Measurements from ENCODE around the gene CNTN4. TPM values are rescaled to one million over a fixed set of nuclear protein-coding genes. Genes with fewer than 3 reads are reported as not detected.

Gene CNTN4
- total and polyA plus RNA-seq, 4 donors: 1.5 to 30.7 (median 5.7) TPM

GRCh38 chr3:2603692-2604289 lies 505.1 kb downstream of the CNTN4 start:
- WGBS, 2 donors: 56 to 74% methylated on average over 5 of the region's 5 CpGs

GRCh38 chr3:2614578-2614977 lies 515.9 kb downstream of the CNTN4 start:
- Histone ChIP-seq H3K4me3 (no peak overlapping the region), H3K4me1 (ENCODE audit: control insufficient read depth in 5 of 5, insufficient read depth in 5 of 5, low read length in 5 of 5) (no peaks in the 10 kb centered on the region), H3K9ac (ENCODE audit: insufficient read depth in 1 of 2, low read length in 2 of 2) (no peak overlapping the region), H3K27ac (ENCODE audit: low read depth in 1 of 2, low read length in 1 of 2) (no peak overlapping the region), H3K36me3 (ENCODE audit: control insufficient read depth in 4 of 4, insufficient read depth in 4 of 4, low read length in 4 of 4) (no peaks in the 10 kb centered on the region), H3K27me3 (ENCODE audit: control insufficient read depth in 3 of 3, insufficient read depth in 3 of 3, low read length in 2 of 3) (no peaks in the 10 kb centered on the region), H3K9me3 (ENCODE audit: control insufficient read depth in 4 of 4, insufficient read depth in 3 of 4, low read length in 3 of 4) (no peaks in the 10 kb centered on the region)
- no peak for DNase-seq
- TF ChIP-seq, protein P1, sequence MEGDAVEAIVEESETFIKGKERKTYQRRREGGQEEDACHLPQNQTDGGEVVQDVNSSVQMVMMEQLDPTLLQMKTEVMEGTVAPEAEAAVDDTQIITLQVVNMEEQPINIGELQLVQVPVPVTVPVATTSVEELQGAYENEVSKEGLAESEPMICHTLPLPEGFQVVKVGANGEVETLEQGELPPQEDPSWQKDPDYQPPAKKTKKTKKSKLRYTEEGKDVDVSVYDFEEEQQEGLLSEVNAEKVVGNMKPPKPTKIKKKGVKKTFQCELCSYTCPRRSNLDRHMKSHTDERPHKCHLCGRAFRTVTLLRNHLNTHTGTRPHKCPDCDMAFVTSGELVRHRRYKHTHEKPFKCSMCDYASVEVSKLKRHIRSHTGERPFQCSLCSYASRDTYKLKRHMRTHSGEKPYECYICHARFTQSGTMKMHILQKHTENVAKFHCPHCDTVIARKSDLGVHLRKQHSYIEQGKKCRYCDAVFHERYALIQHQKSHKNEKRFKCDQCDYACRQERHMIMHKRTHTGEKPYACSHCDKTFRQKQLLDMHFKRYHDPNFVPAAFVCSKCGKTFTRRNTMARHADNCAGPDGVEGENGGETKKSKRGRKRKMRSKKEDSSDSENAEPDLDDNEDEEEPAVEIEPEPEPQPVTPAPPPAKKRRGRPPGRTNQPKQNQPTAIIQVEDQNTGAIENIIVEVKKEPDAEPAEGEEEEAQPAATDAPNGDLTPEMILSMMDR (IDR thresholded peaks at IDR 0.05; ENCODE audit: control extremely low read depth, extremely low read depth): no peak
- no peak for ATAC-seq (ENCODE audit: insufficient read depth, low FRiP score)
- WGBS, 2 donors: 86 to 90% methylated on average over 3 of the region's 3 CpGs

More at GRCh38 chr3:2603692-2604289, 505.1 kb downstream of the CNTN4 start:
- ATAC-seq (ENCODE audit: insufficient read depth, low FRiP score) (no peak), DNase-seq (no peak)
- H3K27me3 ChIP-seq (ENCODE audit: control insufficient read depth in 3 of 3, insufficient read depth in 3 of 3, low read length in 2 of 3): no peaks in the 10 kb centered on the region
- H3K36me3 ChIP-seq (ENCODE audit: control insufficient read depth in 4 of 4, insufficient read depth in 4 of 4, low read length in 4 of 4): no peaks in the 10 kb centered on the region
- H3K4me3 ChIP-seq: no peak overlapping the region
- no peak overlapping the region for H3K9ac ChIP-seq (ENCODE audit: insufficient read depth in 1 of 2, low read length in 2 of 2)
- no peak overlapping the region for H3K27ac ChIP-seq (ENCODE audit: low read depth in 1 of 2, low read length in 1 of 2)
- TF ChIP-seq, protein P1 (IDR thresholded peaks at IDR 0.05; ENCODE audit: control extremely low read depth, extremely low read depth): no peak
- H3K4me1 ChIP-seq (ENCODE audit: control insufficient read depth in 5 of 5, insufficient read depth in 5 of 5, low read length in 5 of 5): no peaks in the 10 kb centered on the region
- H3K9me3 ChIP-seq (ENCODE audit: control insufficient read depth in 4 of 4, insufficient read depth in 3 of 4, low read length in 3 of 4): no peaks in the 10 kb centered on the region

GRCh38 chr3:2615080-2615479 lies 516.4 kb downstream of the CNTN4 start:
- DNase-seq: no peak

More at GRCh38 chr3:2615080-2615479, 516.4 kb downstream of the CNTN4 start:
- H3K27ac ChIP-seq (ENCODE audit: low read depth in 1 of 2, low read length in 1 of 2): no peak overlapping the region
- H3K27me3 ChIP-seq (ENCODE audit: control insufficient read depth in 3 of 3, insufficient read depth in 3 of 3, low read length in 2 of 3): no peaks in the 10 kb centered on the region
- H3K36me3 ChIP-seq (ENCODE audit: control insufficient read depth in 4 of 4, insufficient read depth in 4 of 4, low read length in 4 of 4): no peaks in the 10 kb centered on the region
- ATAC-seq (ENCODE audit: insufficient read depth, low FRiP score): no peak
- TF ChIP-seq, protein P1 (IDR thresholded peaks at IDR 0.05; ENCODE audit: control extremely low read depth, extremely low read depth): no peak
- no peaks in the 10 kb centered on the region for H3K9me3 ChIP-seq (ENCODE audit: control insufficient read depth in 4 of 4, insufficient read depth in 3 of 4, low read length in 3 of 4)
- H3K4me3 ChIP-seq: no peak overlapping the region
- no peak overlapping the region for H3K9ac ChIP-seq (ENCODE audit: insufficient read depth in 1 of 2, low read length in 2 of 2)
- no peaks in the 10 kb centered on the region for H3K4me1 ChIP-seq (ENCODE audit: control insufficient read depth in 5 of 5, insufficient read depth in 5 of 5, low read length in 5 of 5)
